HepG2 (cell line): ENCODE data around the gene THOC6. TPM values are rescaled to one million over a fixed set of nuclear protein-coding genes. Genes with fewer than 3 reads are reported as not detected.

Experiments
- ADNP ChIP-seq: sonication (generic); formaldehyde crosslinking; IDR thresholded peaks from 2 replicates; pipeline ENCODE4 v1.4.0; 2020; ENCODE audit warnings: missing genetic modification reagents
- ATRX ChIP-seq: sonication (generic); formaldehyde crosslinking; IDR thresholded peaks from 2 replicates; pipeline ENCODE4 v1.4.0; 2020; ENCODE audit warnings: missing genetic modification reagents, borderline replicate concordance
- CC2D1A ChIP-seq: sonication (generic); formaldehyde crosslinking; IDR thresholded peaks from 2 replicates; pipeline ENCODE4 v1.8.1; 2023; ENCODE audit warnings: mild to moderate bottlenecking, missing genetic modification reagents
- CHD4 ChIP-seq: fragments of 200-600 bp; sonication (generic); IDR thresholded peaks from 2 replicates; pipeline ENCODE4 v1.7.0; 2017; ENCODE audit warnings: mild to moderate bottlenecking, low read length, borderline replicate concordance
- CREB1 ChIP-seq, 2 experiments: fragments of 450-650 bp in 1 of 2; IDR thresholded peaks; 2 replicates each; pipeline ENCODE4 v1.6.1; 2016 to 2017; ENCODE audit warnings: control low read depth in 1 of 2, mild to moderate bottlenecking in 1 of 2, missing compliant biosample characterization in 1 of 2, missing genetic modification characterization in 1 of 2
- HNRNPLL ChIP-seq: fragments of 200-400 bp; formaldehyde crosslinking; IDR thresholded peaks from 2 replicates; pipeline ENCODE4 v1.6.1; 2017; ENCODE audit warnings: mild to moderate bottlenecking, low read depth, low read length; ENCODE audit not compliant: poor library complexity, severe bottlenecking
- JDP2 ChIP-seq: sonication (generic); formaldehyde crosslinking; IDR thresholded peaks from 2 replicates; pipeline ENCODE4 v1.8.1; 2022; ENCODE audit warnings: missing genetic modification reagents, borderline replicate concordance
- KAT2B ChIP-seq: fragments of 150-350 bp; IDR thresholded peaks from 2 replicates; pipeline ENCODE4 v1.6.1; 2014; ENCODE audit warnings: low read depth, low read length, borderline replicate concordance
- MTA3 ChIP-seq: sonication (generic); formaldehyde crosslinking; IDR thresholded peaks from 2 replicates; pipeline ENCODE4 v1.4.0; 2020; ENCODE audit warnings: missing genetic modification reagents
- NFE2L1 ChIP-seq: sonication (generic); formaldehyde crosslinking; IDR thresholded peaks from 2 replicates; pipeline ENCODE4 v1.4.0; 2020; ENCODE audit warnings: missing genetic modification reagents, mild to moderate bottlenecking, borderline replicate concordance
- NRL ChIP-seq: sonication (generic); formaldehyde crosslinking; IDR thresholded peaks from 2 replicates; pipeline ENCODE4 v1.5.0; 2020; ENCODE audit warnings: missing genetic modification reagents, mild to moderate bottlenecking, moderate library complexity, borderline replicate concordance
- PCBP2 ChIP-seq: fragments of 200-400 bp; formaldehyde crosslinking; optimal IDR thresholded peaks from 2 replicates; pipeline ENCODE3; 2018; ENCODE audit warnings: low read length, low read depth; ENCODE audit not compliant: poor library complexity, severe bottlenecking
- POGZ ChIP-seq: sonication (generic); formaldehyde crosslinking; IDR thresholded peaks from 2 replicates; pipeline ENCODE4 v1.4.0; 2020; ENCODE audit warnings: mild to moderate bottlenecking, missing genetic modification reagents
- SRF ChIP-seq: IDR thresholded peaks from 2 replicates; pipeline ENCODE4 v1.6.1; 2011; ENCODE audit warnings: mild to moderate bottlenecking, low read depth, low read length, moderate library complexity
- TARDBP ChIP-seq: sonication (generic); formaldehyde crosslinking; IDR thresholded peaks from 2 replicates; pipeline ENCODE4 v1.8.0; 2022; ENCODE audit warnings: mild to moderate bottlenecking, missing genetic modification reagents
- THAP7 ChIP-seq: sonication (generic); formaldehyde crosslinking; IDR thresholded peaks from 2 replicates; pipeline ENCODE4 v1.8.1; 2023; ENCODE audit warnings: mild to moderate bottlenecking, missing genetic modification reagents
- TRAFD1 ChIP-seq: sonication (generic); formaldehyde crosslinking; IDR thresholded peaks from 2 replicates; pipeline ENCODE4 v1.5.1; 2020; ENCODE audit warnings: missing genetic modification reagents, mild to moderate bottlenecking, borderline replicate concordance
- ZBTB7A ChIP-seq: sonication (generic); formaldehyde crosslinking; IDR thresholded peaks from 2 replicates; pipeline ENCODE4 v1.8.0; 2022; ENCODE audit warnings: mild to moderate bottlenecking, missing genetic modification reagents
- ZFP36L2 ChIP-seq: sonication (generic); formaldehyde crosslinking; IDR thresholded peaks from 2 replicates; pipeline ENCODE4 v1.4.0; 2020; ENCODE audit warnings: missing genetic modification reagents
- ZFP90 ChIP-seq: sonication (generic); formaldehyde crosslinking; IDR thresholded peaks from 2 replicates; pipeline ENCODE4 v1.8.0; 2022; ENCODE audit warnings: missing genetic modification reagents, mild to moderate bottlenecking, inconsistent platforms, borderline replicate concordance
- ZNF281 ChIP-seq: sonication (generic); formaldehyde crosslinking; IDR thresholded peaks from 2 replicates; pipeline ENCODE4 v1.4.0; 2020; ENCODE audit warnings: missing genetic modification reagents, borderline replicate concordance
- ZNF431 ChIP-seq: sonication (generic); formaldehyde crosslinking; IDR thresholded peaks from 2 replicates; pipeline ENCODE4 v1.9.0; 2022; ENCODE audit warnings: missing genetic modification reagents, low read depth, mild to moderate bottlenecking, borderline replicate concordance
- ZNF629 ChIP-seq: sonication (generic); formaldehyde crosslinking; conservative IDR thresholded peaks from 2 replicates; pipeline ENCODE4 v1.5.0; 2020; ENCODE audit warnings: missing genetic modification reagents
- polyA plus RNA-seq, 8 experiments: library from polyadenylated mRNA; depleted of rRNA in 3 of 8; stranded (reverse) in 7 of 8; unstranded in 1 of 8; fragments of >200 nt; fragmentation: Illumina TruSeq in 4 of 8; extraction: Trizol in 4 of 8; gene quantifications; 2 replicates each; pipeline versions ENCODE4 v1.2.1 to v1.2.3, GENCODE V29; 2011 to 2016; ENCODE audit warnings: low read depth in 4 of 8, missing spikeins in 1 of 8, mixed read lengths in 1 of 8; ENCODE audit not compliant: insufficient read depth in 1 of 8
- total RNA-seq, 5 experiments: library from RNA; depleted of rRNA; stranded (reverse); fragments of >200 nt; fragmentation: Illumina TruSeq; extraction: Trizol; gene quantifications; 2 replicates each; pipeline ENCODE4 v1.2.3, GENCODE V29; 2016; ENCODE audit warnings: low read depth in 1 of 5
- TF ChIP-seq, protein P1 (sequence below): sonication (generic); formaldehyde crosslinking; IDR thresholded peaks from 2 replicates; pipeline ENCODE4 v1.4.0; 2020; ENCODE audit warnings: missing genetic modification reagents

THOC6 gene
- total and polyA plus RNA-seq, 2 of the 13 experiments (the other 11 are each of a cell fraction or from before 2014, with no cell fraction given): 32.1 to 37.0 TPM

GRCh38 chr16:3003582-3004270 lies 20.1 kb upstream of the THOC6 start (continued):
- TF ChIP-seq TRAFD1 (no peak), ZNF281 (no peak), NRL (CRISPR knock-in tag) (no peak), ATRX (CRISPR knock-in tag) (no peak), JDP2 (CRISPR knock-in tag) (no peak), TARDBP (CRISPR knock-in tag) (0 out of 2 replicates have a peak, but pooled peaks have one; percentile 48), ZFP36L2 (0 out of 2 replicates have a peak, but pooled peaks have one; percentile 65), ZNF431 (CRISPR knock-in tag) (no peak), ZBTB7A (CRISPR knock-in tag) (no peak; the same call in 1 of the 2 replicates), THAP7 (CRISPR knock-in tag) (no peak), PCBP2 (no peak), ZFP90 (CRISPR knock-in tag) (no peak), MTA3 (no peak), ZNF629 (CRISPR knock-in tag) (no peak), CHD4 (no peak), SRF (no peak), CREB1 (IDR thresholded peaks at IDR 0.05) (peak; percentile 79), CREB1 (CRISPR knock-in tag; IDR thresholded peaks at IDR 0.05) (no peak), ADNP (CRISPR knock-in tag) (no peak), CC2D1A (CRISPR knock-in tag) (no peak), POGZ (no peak), NFE2L1 (CRISPR knock-in tag) (no peak), HNRNPLL (peak; percentile 73), KAT2B (no peak)
- TF ChIP-seq, protein P1, sequence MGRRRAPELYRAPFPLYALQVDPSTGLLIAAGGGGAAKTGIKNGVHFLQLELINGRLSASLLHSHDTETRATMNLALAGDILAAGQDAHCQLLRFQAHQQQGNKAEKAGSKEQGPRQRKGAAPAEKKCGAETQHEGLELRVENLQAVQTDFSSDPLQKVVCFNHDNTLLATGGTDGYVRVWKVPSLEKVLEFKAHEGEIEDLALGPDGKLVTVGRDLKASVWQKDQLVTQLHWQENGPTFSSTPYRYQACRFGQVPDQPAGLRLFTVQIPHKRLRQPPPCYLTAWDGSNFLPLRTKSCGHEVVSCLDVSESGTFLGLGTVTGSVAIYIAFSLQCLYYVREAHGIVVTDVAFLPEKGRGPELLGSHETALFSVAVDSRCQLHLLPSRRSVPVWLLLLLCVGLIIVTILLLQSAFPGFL (CRISPR knock-in tag): no peak
